Epithelial cell of proximal tubule (primary cell): ENCODE measurements around the gene C2CD3. TPM values are rescaled to one million over a fixed set of nuclear protein-coding genes. Genes with fewer than 3 reads are reported as not detected.
A peak's percentile ranks its signal among the peaks of the same experiment; 100 is the strongest.

Experiments
- DNase-seq: peaks from one replicate; pipeline ENCODE4 v3.0.0-alpha.2; 2011; ENCODE audit warnings: low read depth
- H3K4me3 ChIP-seq: 2 replicates; pipeline ENCODE4 v1.5.1; 2011; ENCODE audit warnings: low read depth, mild to moderate bottlenecking, low read length
- total RNA-seq: library from RNA; depleted of rRNA; stranded (reverse); fragments of >200 nt; gene quantifications from 2 replicates; pipeline ENCODE4 v1.2.3, GENCODE V29; 2015
- TF ChIP-seq, protein P1 (sequence below): conservative IDR thresholded peaks from 2 replicates; pipeline ENCODE4 v1.5.1; 2012; ENCODE audit warnings: low read depth, mild to moderate bottlenecking, low read length

C2CD3 gene
- total RNA-seq, 1 donor from 2014 or later, result 15.1 TPM

DNA sequence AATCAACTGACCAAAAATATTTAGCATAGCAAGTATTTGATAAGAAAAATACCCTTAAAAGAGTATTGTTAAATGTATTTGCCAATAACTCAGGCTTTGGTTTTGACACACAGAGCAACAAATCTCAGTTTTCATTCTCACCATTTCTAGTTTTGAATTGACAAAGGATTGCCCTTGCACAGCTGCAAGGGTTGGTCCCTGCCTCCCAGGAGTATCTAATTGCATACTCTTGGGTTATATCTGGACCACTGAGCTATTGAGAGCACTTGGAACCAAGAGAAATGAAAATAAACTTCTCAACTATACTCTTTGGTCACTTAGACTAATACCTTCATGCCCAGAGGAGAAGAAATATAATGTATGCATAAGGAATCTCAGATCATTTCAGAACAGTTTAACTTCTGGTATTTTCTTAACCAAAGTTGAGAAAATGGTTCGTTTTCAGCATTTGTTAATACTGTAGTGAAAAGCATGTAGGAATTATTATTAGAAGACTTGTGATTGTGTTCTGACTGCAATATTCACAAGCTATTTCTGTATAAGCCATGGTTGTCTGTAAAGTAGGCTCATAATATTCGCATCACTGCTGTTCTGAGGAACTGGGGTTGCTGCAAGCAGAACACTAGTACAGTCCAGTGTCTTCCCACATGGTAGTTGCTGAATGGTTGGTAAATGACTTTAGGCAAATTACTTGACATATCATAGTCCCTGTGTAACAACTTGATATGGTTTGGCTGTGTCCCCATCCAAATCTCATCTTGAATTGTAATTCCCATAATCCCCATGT lies 7.9 kb downstream of the C2CD3 start:
- H3K4me3 ChIP-seq, result no peak overlapping the region
- TF ChIP-seq, protein P1, sequence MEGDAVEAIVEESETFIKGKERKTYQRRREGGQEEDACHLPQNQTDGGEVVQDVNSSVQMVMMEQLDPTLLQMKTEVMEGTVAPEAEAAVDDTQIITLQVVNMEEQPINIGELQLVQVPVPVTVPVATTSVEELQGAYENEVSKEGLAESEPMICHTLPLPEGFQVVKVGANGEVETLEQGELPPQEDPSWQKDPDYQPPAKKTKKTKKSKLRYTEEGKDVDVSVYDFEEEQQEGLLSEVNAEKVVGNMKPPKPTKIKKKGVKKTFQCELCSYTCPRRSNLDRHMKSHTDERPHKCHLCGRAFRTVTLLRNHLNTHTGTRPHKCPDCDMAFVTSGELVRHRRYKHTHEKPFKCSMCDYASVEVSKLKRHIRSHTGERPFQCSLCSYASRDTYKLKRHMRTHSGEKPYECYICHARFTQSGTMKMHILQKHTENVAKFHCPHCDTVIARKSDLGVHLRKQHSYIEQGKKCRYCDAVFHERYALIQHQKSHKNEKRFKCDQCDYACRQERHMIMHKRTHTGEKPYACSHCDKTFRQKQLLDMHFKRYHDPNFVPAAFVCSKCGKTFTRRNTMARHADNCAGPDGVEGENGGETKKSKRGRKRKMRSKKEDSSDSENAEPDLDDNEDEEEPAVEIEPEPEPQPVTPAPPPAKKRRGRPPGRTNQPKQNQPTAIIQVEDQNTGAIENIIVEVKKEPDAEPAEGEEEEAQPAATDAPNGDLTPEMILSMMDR, result no peak
- DNase-seq, result no peak

DNA sequence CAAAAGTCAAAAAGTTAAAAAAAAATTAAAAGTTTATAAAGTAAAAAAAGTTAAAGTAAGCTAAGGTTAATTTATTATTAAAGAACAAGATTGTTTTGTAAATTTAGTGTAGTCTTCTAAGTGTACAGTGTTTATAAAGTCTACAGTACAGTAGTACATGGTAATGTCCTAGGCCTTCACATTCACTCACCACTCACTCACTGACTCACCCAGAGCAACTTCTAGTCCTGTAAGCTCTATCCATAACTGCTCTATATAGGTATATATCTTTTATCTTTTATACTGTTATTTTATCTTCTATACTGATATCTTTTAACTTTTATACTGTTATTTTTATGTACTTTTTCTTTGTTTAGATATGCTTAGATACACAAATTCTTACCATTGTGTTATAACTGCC lies 11.2 kb downstream of the C2CD3 start:
- DNase-seq, result no peak
- H3K4me3 ChIP-seq, result no peak overlapping the region
- TF ChIP-seq, protein P1, result no peak

DNA sequence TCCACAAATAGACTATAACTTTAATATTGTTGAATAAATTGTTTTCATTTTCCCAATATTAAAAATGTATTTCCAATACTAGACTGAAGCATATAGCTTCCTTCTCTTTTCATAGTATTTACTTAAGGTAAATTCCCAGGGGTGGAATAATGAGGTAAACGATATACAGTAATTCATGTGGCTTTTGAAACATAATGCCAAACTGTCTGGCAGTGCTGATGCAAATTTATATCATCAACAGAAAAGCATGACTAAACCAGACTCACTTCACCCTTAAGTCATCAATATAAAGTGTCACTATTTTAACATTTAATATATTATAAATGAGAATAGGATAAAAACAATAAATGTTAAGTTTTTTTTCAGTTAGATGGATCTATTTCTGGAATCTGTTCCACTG lies 13.6 kb downstream of the C2CD3 start:
- DNase-seq, result no peak
- TF ChIP-seq, protein P1, result no peak
- no peak overlapping the region for H3K4me3 ChIP-seq

DNA sequence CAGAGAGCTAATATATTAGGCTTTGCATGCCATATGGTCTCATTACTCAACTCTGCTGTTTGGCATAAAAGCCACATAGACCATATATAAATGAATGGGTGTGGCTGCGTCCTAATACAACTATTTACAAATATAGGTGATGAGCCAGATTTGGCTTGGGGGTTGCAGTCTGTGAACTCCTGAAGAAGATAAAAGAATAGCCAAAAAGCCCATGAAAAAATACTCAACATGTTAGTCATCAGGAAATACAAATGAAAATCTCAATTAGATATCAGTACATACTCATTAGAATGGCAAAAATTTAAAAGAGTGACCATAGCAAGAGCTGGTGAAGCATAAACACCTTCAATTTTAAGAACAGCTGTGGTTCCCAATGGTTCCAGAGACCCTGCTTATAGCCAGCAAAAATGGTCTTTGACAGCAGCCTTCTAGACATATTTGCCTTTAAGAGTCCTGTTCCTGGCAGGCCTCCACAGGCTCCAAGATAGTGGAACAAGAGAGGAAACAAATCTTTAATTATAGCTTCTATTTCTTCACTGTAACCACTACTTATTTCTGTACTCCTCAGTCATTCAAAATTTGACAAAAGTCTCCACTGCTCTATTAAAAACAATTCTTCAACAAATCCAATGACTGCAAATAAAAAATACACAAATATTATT lies 16.1 kb downstream of the C2CD3 start:
- TF ChIP-seq, protein P1, result no peak
- no peak for DNase-seq
- no peak overlapping the region for H3K4me3 ChIP-seq

DNA sequence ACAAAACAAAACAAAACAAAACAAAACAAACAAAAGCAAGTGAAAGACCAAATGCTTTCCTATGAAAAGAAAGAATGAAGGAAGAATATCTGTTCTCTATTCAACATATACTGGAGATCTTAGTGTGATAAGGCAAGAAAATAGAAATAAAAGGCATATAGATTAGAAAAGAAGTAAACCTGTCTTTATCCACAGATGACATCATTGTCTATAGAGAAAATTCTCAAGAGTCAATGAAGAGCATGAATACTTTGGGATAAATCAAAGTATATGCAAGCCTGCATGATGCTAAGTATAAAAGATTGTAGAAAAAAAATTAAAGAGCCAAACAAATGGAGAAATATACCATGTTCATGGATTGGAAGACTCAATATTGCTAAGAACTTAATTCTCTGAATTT lies 17.6 kb downstream of the C2CD3 start:
- H3K4me3 ChIP-seq, result no peak overlapping the region
- TF ChIP-seq, protein P1, result no peak
- DNase-seq, result no peak

DNA sequence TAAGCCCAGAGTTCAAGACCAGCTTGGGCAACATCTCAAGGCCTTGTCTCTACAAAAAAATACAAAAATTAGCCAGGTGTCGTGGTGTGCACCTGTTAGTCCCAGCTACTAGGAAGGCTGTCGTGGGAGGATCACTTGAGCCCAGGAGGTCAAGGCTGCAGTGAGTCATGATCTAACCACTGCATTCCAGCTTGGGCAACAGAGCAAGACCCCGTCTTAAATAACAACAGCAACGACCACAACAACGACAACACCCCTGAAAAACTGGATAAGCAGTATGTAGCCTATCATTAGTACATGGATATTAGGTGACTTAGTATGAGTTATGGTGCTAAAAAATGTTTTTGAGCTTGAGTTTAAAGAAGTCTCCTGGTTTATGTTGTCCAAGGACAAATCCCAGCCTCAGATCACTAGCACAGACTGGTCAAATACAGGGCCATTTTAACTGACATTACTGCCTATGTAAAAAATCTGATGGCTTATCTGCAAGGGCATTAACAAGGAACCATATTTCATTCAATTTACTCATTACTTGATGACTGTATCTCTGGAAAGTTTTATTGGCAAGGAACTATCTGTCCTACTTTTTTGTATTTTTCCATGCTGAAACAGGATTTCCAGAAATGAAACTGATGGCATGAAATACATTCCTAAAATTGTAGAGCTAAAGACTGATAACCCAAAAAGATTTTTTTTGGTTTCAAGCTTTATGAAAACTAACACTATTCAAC lies 23.4 kb downstream of the C2CD3 start:
- H3K4me3 ChIP-seq, result no peak overlapping the region
- TF ChIP-seq, protein P1, result no peak
- peak; percentile 78 for DNase-seq
